ENCODE measurements around the gene IGFBP5. TPM values are rescaled to one million over a fixed set of nuclear protein-coding genes. Genes with fewer than 3 reads are reported as not detected.

The IGFBP5 gene
- total and polyA plus RNA-seq, 2 donors (not counting 3 experiments of a cell fraction or from before 2014, with no cell fraction given): 0.06 TPM; not detected in 1

- H3K79me2 ChIP-seq (ENCODE audit: control insufficient read depth, insufficient read depth, low read length): no peaks in the 10 kb centered on the region
- ChIA-PET CTCF (interaction anchor here (0.9 to 3.8 kb wide), 8 partner anchors 14 to 1013 kb away, joined by 3 to 31 read pairs (median 6); no protein-coding TSS in a partner anchor), POLR2A (no interaction called here)
- no peaks in the 10 kb centered on the region for H3K9me1 ChIP-seq (replicated peaks; ENCODE audit: control insufficient read depth, extremely low read depth, insufficient read depth, low read length)
- no peaks in the 10 kb centered on the region for H4K20me1 ChIP-seq (replicated peaks; ENCODE audit: control insufficient read depth, extremely low read depth, insufficient read depth, low read length)
- H3K4me3 ChIP-seq (replicated peaks in 1 of 3; ENCODE audit: insufficient read depth in 1 of 3, low read depth in 1 of 3, low read length in 3 of 3): no peak overlapping the region
- H3K27me3 ChIP-seq (ENCODE audit: control insufficient read depth in 2 of 2, insufficient read depth in 2 of 2, low read length in 2 of 2): peaks cover 34 to 39% of the 10 kb centered on the region in 2 experiments
- no peak overlapping the region for H3K4me2 ChIP-seq (ENCODE audit: insufficient read depth, low read length)
- intact Hi-C loops (cut with micrococcal nuclease) (no loop called here), dilution Hi-C loops (cut with MboI; ENCODE audit: extremely low pct_ligation_motif_present, low sequenced_read_pairs) (no loop called here)
- H3K9ac ChIP-seq (replicated peaks; ENCODE audit: extremely low read depth, insufficient read depth, low read length): no peak overlapping the region
- no peak overlapping the region for H2AFZ ChIP-seq (ENCODE audit: low read depth, low read length)
- TF ChIP-seq FOS (IDR thresholded peaks at IDR 0.05; ENCODE audit: borderline replicate concordance, insufficient read depth, low read length) (no peak), GATA2 (IDR thresholded peaks at IDR 0.05; ENCODE audit: insufficient read depth, insufficient read length, low read depth, low read length) (no peak), MYC (IDR thresholded peaks at IDR 0.05; ENCODE audit: low read depth, low read length) (no peak), POLR2AphosphoS5 (IDR thresholded peaks at IDR 0.05; ENCODE audit: insufficient read depth, low read depth, low read length) (no peak), EZH2 (IDR thresholded peaks at IDR 0.05; ENCODE audit: borderline replicate concordance, low read depth, low read length, severe bottlenecking) (no peak), POLR2A (IDR thresholded peaks at IDR 0.05; ENCODE audit: low read depth, low read length) (no peak), JUN (IDR thresholded peaks at IDR 0.05; ENCODE audit: borderline replicate concordance, insufficient read depth, insufficient read length, low read depth) (no peak), CTCF (IDR thresholded peaks at IDR 0.05; ENCODE audit: extremely low read depth in 1 of 2, insufficient read depth in 1 of 2, low read depth in 1 of 2, low read length in 2 of 2) (no peak)
- no peaks in the 10 kb centered on the region for H3K4me1 ChIP-seq (ENCODE audit: control insufficient read depth, extremely low read depth, insufficient read depth, low read length)
- no peaks in the 10 kb centered on the region for H3K9me3 ChIP-seq (replicated peaks; ENCODE audit: control insufficient read depth, insufficient read depth, low read length)
- no TSS peak for BruUV-seq (replicated peaks)
- no peak overlapping the region for H3K27ac ChIP-seq (ENCODE audit: insufficient read depth, low read depth, low read length)
- FAIRE-seq (no peak), DNase-seq (ENCODE audit: low read depth, low spot score) (no peak)
- H3K36me3 ChIP-seq (ENCODE audit: control insufficient read depth in 2 of 2, extremely low read depth in 1 of 2, insufficient read depth in 2 of 2, low read length in 2 of 2): no peaks in the 10 kb centered on the region
These were observed 5.4 kb upstream of the IGFBP5 start for GRCh38 chr2:216700781-216701180.
